Muscle of arm (tissue), 12 donors: ENCODE data around the gene SLC49A3. TPM values are rescaled to one million over a fixed set of nuclear protein-coding genes. Genes with fewer than 3 reads are reported as not detected.
"Not testable (repeated sequence)": the region's sequence is repeated elsewhere in the genome, so short reads cannot be mapped to it uniquely, and the experiment has no call there.

Experiments
- DNase-seq: peaks from one replicate; pipeline ENCODE4 v3.0.0-alpha.2; 2013
- polyA plus RNA-seq, 12 donors: library from polyadenylated mRNA; unstranded; fragments of 120-200 nt; gene quantifications; one replicate each; pipeline ENCODE4 v1.2.1, GENCODE V29; 2013; ENCODE audit not compliant: insufficient read length in 12 of 12

The SLC49A3 gene
- polyA plus RNA-seq, 12 donors: 6.5 to 33.9 (median 24.1) TPM; not detected in 2

- no peak for DNase-seq
These were observed 15.4 kb upstream of the SLC49A3 start for GRCh38 chr4:704198-704891.

DNA sequence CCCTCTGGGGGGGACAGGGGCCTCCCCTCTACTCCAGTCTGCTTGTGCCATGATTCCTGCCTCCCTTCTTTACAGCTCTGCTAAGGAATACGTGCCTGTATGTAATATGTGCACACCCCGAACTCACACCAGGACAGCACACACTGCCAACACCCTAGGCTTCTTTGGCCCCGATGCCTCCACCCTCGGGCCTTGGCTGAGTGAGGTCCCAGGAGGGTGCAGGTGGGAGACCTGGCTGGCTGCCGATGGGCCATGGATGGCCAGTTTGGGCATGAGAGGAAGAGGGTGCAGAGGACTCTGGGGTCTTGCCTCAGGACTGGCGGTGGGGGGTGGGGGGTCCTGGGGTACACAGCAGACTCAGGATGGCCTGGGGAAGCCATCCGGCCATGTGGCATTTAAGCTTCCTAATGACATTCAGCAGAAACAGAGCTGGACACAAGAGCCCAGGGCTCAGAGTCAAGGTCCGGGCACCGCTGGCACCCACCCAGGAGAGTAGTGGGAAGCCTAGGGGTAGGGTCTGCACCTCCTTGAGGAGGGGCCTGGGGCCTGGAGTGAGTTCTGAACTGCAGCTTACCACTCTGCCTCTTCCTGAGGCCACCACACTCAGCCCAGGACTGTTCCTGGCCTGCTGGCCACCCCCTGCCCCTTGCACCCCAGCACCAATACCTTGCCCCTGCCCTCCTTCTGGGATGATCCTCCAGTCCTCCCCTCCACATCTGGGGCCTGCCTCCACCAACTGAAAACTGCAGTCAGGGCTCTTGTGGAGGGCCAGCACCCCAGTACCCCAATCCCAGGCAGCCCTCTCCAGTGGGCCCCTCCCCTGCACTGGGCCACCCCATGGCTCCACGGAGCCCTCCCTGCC, 14.6 kb upstream of the SLC49A3 start:
- no peak for DNase-seq

- no peak for DNase-seq
These were observed 13.7 kb upstream of the SLC49A3 start for GRCh38 chr4:702618-703048.

DNA sequence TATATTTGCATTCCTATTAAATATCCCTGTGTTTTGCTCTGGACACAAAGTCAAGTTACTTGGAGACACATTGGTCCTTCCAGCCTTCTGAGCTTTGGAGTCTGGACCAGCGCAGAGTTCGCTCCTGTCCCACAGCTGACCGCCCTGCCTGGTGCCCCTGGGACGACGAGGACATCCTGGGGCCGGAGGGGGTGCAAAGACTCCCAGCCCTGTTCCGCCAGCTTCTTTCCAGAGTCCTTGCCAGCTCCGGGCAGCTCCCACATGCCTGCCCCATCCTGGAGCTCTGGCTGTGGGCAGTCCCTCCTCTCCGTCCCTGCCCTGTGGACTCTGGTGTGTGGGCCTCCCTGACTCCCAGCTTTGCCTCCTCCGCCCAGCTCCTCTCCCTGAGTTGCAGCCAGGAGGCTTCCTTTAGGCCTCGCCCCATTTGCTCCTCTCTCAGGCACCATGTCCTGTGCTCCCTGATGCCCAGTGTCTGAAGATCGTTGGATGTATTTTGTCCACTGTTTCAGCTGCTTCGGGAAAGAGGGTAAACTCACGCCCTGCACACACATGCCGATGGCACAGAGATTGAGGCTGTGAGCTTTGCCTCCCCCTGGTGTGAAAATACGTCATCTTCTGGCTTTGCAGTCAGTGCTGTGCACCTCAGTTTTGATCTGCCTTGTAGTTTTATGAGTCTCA, 11.8 kb upstream of the SLC49A3 start:
- no peak for DNase-seq

- no peak for DNase-seq
These were observed 11.0 kb upstream of the SLC49A3 start for GRCh38 chr4:699816-700580.

DNA sequence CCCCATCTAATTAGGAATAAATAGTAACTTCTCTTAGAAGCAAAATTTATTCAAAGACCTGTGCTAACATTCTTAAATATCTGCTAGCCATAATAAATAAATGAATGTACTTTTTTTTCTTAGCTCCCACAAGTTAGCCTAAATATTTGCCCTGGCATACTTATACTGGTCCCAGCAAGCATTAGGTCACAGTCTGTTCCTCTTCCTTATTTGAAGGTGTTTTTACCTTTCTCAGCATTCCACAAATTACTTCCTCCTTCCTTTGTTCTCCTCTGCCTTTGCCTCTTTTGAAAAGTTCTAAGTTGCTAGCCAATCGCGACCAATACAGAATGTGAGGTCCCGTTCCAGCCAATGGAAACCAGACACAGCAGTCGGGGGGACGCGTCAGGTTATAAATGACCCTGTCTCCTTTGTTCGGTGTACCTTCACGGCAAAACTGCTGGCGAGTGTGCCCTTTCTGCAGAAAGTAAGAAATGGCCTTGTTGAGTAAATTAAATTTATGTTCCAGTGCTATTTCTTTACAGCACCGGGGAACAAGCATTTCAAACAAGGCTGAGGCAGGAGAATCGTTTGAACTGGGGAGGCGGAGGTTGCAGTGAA, 5.5 kb upstream of the SLC49A3 start:
- DNase-seq: not testable (repeated sequence)

- DNase-seq: no peak
These were observed 4.0 kb upstream of the SLC49A3 start for GRCh38 chr4:692771-693554.

DNA sequence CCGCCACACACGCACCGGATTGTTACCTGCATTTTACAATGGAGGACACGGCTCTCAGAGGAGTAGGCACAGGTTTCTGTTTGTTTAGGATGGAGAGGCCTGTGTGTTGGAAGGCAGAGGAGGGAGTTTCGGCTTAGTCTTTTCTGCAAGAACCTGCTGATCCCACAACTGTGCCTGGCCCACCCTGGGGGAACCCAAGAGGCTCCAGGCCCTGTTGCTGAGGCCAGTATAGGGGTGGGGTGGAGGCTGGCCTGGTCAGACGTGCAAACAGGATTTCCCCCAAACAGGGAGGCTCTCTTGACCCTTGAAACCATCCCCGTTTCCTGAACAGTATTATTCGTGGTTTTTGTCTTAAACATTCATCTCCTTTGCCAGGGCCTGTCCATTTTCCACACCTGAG, 772 bp upstream of the SLC49A3 start:
- no peak for DNase-seq

DNA sequence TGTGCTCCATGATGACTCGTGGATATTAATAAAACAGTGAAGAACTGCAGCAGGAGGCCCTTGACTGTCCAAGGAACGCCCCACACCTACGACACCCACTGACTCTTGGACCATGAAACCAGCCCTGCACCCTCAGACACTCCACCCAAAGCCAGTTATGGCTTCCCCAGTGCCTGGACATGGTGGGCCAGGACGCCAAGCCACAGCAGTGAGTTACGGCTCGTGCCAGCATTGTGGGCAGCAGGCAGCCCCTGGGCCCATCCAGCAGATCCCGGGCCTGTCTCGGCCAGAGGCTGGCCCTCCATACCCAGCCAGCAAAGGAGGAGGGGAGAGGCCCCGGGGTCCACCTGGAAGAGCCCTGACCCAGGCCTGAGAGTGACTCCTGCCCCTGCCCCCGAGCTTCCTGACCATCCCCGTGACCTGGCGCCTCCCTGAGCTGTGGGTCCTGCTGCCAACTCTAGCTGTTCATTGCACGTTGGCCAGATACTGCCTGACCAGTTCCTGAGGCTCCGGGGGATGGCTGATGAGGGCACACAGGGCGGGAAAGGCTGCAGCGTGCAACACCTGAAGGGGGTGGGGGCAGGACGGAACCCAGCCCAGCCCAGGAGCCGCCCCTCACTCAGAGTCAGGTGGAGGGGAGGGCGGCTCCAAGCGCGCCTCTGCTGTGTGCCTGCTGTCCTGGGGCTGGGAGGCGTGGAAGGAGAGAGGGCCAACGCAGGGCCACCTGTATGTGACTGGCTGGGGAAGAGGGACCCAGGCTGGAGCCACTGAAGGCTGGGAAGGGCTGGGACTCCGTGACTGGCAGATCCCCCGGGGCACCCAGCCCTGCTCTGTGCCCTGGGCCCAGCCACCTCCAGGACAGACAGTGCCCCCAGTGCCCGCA, 739 bp downstream of the SLC49A3 start:
- no peak for DNase-seq

DNA sequence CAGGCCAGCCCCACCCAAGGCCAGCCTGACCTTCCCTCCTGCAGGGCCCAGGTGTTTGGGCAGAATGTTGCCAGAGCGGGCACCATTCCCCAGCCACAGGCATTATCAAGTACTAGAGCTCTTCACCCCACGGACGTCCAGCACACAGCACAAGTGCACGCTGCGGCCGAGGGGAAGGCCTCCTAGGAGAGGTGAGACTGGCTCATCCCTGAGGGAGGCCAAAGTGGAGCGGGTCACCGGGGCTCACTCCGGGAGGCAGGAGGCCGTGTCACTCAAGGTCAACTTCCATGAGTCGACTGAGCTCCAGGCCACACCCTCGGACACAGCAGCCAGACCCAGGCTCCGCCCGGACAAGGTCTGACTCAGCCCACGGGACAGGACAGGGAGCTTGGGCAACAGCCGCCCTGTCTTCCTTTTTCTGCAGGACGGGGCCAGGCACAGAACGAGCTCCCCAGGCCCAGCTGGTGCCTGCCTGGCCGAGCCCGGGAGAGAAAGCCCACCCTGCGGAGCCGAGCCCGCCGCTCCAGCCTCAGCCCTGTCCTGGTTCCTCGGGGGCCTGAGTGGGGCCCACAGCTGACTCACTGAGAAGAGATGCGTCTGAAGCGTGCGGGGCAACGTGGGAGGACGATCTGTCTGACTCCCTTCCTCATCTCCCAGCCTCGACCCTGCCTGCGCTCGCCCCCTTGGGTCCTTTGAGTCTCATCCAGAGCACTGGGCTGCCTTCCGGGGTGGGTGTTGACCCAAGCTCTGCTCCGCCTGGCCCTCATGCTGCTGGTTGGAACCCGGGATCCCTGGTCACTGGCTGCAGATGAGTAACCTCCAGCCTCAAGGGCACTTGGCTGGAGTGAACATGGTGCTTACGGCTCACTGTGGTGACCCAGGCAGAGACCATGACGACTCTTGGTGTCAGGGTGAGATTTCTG, 1.6 kb downstream of the SLC49A3 start:
- no peak for DNase-seq

GRCh38 chr4:686413-687040, 2.4 kb downstream of the SLC49A3 start:
- no peak for DNase-seq

DNA sequence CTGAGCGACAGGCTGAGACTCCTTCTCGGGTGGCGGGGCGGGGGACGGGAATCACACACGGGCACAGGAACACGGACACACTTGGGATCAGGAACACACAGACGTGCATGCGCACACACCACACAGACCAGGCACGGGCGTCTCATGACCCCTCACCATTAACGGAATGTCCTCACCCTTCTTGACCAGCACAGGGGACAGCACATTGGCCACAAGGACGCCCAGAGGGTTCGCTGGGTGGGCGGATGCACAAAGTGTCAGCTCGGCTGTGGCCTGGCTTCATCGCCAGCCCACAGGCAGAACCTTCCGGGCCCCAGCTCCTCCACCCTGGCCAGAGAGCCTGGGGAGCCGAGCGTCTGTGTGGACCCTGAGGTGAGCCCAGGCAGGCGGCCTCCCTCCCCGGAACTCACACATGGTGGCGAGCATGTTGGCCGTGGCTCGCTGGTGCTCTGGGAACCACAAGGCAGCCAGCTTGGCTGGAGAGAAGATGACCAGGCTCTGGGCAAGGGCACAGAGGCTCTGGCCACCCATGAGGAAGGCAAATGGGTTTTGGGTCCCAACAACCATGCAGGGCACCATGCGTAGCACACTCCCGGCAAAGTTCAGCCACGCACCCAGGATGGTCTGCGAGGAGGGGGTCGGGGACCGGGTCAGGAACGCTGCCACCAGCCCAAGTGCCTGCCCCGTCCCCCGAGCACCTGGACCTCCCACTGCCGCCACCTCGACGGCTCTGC, 3.1 kb downstream of the SLC49A3 start:
- no peak for DNase-seq

GRCh38 chr4:684623-685327, 4.2 kb downstream of the SLC49A3 start:
- DNase-seq: no peak

DNA sequence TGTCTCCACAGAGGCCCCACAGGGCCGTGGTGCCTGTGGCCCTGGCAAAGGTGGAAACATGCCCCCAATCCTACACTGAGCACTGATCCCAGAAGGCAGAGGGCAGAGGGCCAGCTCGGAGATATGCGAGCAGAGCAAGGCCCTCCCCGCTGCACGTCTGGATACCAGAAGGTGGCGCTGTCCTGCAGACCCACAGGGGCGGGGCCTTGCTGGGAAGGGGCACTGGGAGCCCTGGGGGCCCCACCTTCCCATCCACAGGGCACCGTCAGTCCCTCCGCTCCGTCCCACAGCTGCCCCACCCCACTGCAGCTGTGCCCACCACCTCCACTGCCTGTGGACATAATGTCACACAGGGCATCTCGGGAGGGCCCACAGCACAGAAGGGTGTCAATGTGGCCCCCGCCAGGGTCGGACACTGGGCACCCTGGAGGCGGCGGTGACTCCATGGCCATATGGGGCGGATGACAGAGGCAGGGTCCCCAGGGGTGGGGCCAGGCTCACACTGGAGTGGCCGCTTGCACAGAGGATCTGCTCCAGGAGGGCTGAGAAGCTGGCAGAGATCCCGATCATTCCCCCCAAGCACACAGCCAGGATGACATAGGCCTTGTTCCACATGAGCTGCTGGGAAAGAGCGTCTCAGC, 4.8 kb downstream of the SLC49A3 start:
- no peak for DNase-seq

DNA sequence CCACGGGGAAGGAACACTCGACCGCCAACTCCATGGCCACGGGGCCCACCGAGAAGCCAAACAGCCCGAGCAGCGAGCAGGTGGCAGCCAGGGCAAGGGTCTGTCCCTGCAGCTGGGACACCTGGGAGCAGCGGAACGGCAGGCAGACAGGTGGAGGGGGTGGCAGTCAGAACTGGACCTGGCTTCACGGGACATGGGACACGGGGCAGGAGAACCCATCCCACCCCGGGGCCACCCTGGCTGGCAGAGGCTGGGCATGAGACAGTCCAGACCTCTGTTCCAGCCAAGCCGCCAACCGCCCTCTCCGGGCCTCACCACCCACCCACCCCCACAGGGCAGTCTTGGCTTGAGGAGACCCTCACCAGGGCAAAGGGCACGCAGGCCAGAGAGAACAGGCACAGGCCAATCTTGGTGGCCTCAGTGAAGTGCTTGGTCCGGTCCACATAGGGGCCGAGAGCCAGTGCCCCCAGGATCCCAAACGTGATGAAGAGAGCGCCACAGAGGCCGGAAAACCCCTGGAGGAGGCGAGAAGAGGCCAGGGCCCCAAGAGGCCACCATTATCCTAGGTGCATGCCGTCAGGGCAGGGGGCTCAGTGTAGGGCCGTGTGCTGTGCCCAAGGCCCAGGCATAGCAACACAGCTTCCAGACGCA, 5.6 kb downstream of the SLC49A3 start:
- no peak for DNase-seq
